ENCODE results near the gene ZNF626.
"Not testable (repeated sequence)": the region's sequence is repeated elsewhere in the genome, so short reads cannot be mapped to it uniquely, and the experiment has no call there.

Gene ZNF626

GRCh38 chr19:20640545-20640944, 20.8 kb downstream of the ZNF626 start:
- no peak for DNase-seq (ENCODE audit: low read depth)
- TF ChIP-seq CTCF (IDR thresholded peaks at IDR 0.05; ENCODE audit: low read depth, low read length, missing control alignments): no peak
- no peak overlapping the region for H3K4me3 ChIP-seq (ENCODE audit: low read depth, low read length)

- DNase-seq (ENCODE audit: low read depth): no peak
- H3K4me3 ChIP-seq (ENCODE audit: low read depth, low read length): no peak overlapping the region
- TF ChIP-seq CTCF (IDR thresholded peaks at IDR 0.05; ENCODE audit: low read depth, low read length, missing control alignments): no peak
These were observed 21.3 kb downstream of the ZNF626 start for GRCh38 chr19:20640023-20640422.

- not testable (repeated sequence) for H3K4me3 ChIP-seq (ENCODE audit: low read depth, low read length); DNase-seq (ENCODE audit: low read depth)
These were observed 36.8 kb downstream of the ZNF626 start for GRCh38 chr19:20624560-20624959.

GRCh38 chr19:20616071-20616470, 45.3 kb downstream of the ZNF626 start:
- no peak for TF ChIP-seq CTCF (IDR thresholded peaks at IDR 0.05; ENCODE audit: low read depth, low read length, missing control alignments)
- H3K4me3 ChIP-seq (ENCODE audit: low read depth, low read length): no peak overlapping the region
- no peak for DNase-seq (ENCODE audit: low read depth)

GRCh38 chr19:20614971-20615370, 46.4 kb downstream of the ZNF626 start:
- not testable (repeated sequence) for DNase-seq (ENCODE audit: low read depth); H3K4me3 ChIP-seq (ENCODE audit: low read depth, low read length)

GRCh38 chr19:20612711-20613316, 48.6 kb downstream of the ZNF626 start:
- H3K4me3 ChIP-seq (ENCODE audit: low read depth, low read length): no peak overlapping the region
- TF ChIP-seq CTCF (IDR thresholded peaks at IDR 0.05; ENCODE audit: low read depth, low read length, missing control alignments): no peak
- no peak for DNase-seq (ENCODE audit: low read depth)

GRCh38 chr19:20611866-20612265, 49.5 kb downstream of the ZNF626 start:
- no peak for TF ChIP-seq CTCF (IDR thresholded peaks at IDR 0.05; ENCODE audit: low read depth, low read length, missing control alignments)
- H3K4me3 ChIP-seq (ENCODE audit: low read depth, low read length): no peak overlapping the region
- no peak for DNase-seq (ENCODE audit: low read depth)

GRCh38 chr19:20607943-20608342, 53.4 kb downstream of the ZNF626 start:
- DNase-seq (ENCODE audit: low read depth): no peak
- H3K4me3 ChIP-seq (ENCODE audit: low read depth, low read length): no peak overlapping the region
- no peak for TF ChIP-seq CTCF (IDR thresholded peaks at IDR 0.05; ENCODE audit: low read depth, low read length, missing control alignments)

Measured in GM12864 (cell line).